ENCODE measurements around the gene ABRACL. TPM values are rescaled to one million over a fixed set of nuclear protein-coding genes. Genes with fewer than 3 reads are reported as not detected.

The ABRACL gene
- polyA plus RNA-seq, 2 of the 4 experiments (the other 2 are of a cell fraction), result 40.3 to 63.3 TPM

GRCh38 chr6:139010674-139011073 is 17.9 kb upstream of the ABRACL start:
- DNase-seq (ENCODE audit: low read depth in 1 of 2, low spot score in 1 of 2), result no peak
- ATAC-seq, result no peak
- POLR2A ChIA-PET, result no interaction called here
- no peaks in the 10 kb centered on the region for H3K4me1 ChIP-seq
- no peak overlapping the region for H3K27ac ChIP-seq
- CTCF ChIA-PET, result interaction anchor here (1.3 kb wide), 1 partner anchor 22 kb away, joined by 3 read pairs; the partner anchor contains the start of gene REPS1
- FAIRE-seq, result no peak
- no peaks in the 10 kb centered on the region for H3K9me3 ChIP-seq
- no peak overlapping the region for H3K4me2 ChIP-seq
- TF ChIP-seq JUN (IDR thresholded peaks at IDR 0.05) (no peak), CTCF (IDR thresholded peaks at IDR 0.05) (no peak), ZFP36 (IDR thresholded peaks at IDR 0.05; ENCODE audit: borderline replicate concordance, partially characterized antibody) (no peak), NR3C1 (IDR thresholded peaks at IDR 0.05) (no peak), ZSCAN20 (CRISPR knock-in tag; IDR thresholded peaks at IDR 0.05) (no peak), RAD21 (conservative IDR thresholded peaks at IDR 0.05 in 1 of 2, IDR thresholded peaks at IDR 0.05 in 1 of 2) (no peak), NFE2L2 (conservative IDR thresholded peaks at IDR 0.05; ENCODE audit: low read length) (no peak), CBX8 (IDR thresholded peaks at IDR 0.05) (no peak), HEYL (CRISPR knock-in tag; IDR thresholded peaks at IDR 0.05) (no peak), POLR2AphosphoS2 (conservative IDR thresholded peaks at IDR 0.05; ENCODE audit: low read length) (no peak), TFCP2L1 (CRISPR knock-in tag; IDR thresholded peaks at IDR 0.05) (no peak), ESRRA (IDR thresholded peaks at IDR 0.05; ENCODE audit: borderline replicate concordance, low read length) (no peak), ELK1 (IDR thresholded peaks at IDR 0.05; ENCODE audit: low read depth, low read length) (no peak), MAFK (IDR thresholded peaks at IDR 0.05; ENCODE audit: partially characterized antibody) (no peak)
- no peak overlapping the region for H3K4me3 ChIP-seq

- 31% methylated on average over 3 of the region's 3 CpGs for WGBS (ENCODE audit: missing lambda C conversion rate)
- CTCF ChIA-PET, result interaction anchor here (1.1 kb wide), 1 partner anchor 23 kb away, joined by 3 read pairs; no protein-coding TSS in a partner anchor
- TF ChIP-seq HES2 (IDR thresholded peaks at IDR 0.05) (no peak), HEYL (CRISPR knock-in tag; IDR thresholded peaks at IDR 0.05) (no peak), MYC (IDR thresholded peaks at IDR 0.05; ENCODE audit: borderline replicate concordance, low read length) (no peak), ATOH8 (CRISPR knock-in tag; IDR thresholded peaks at IDR 0.05; ENCODE audit: low read depth) (no peak), HOXB13 (CRISPR knock-in tag; IDR thresholded peaks at IDR 0.05; ENCODE audit: low read depth) (no peak), EHF (CRISPR knock-in tag; IDR thresholded peaks at IDR 0.05) (no peak), FOSB (CRISPR knock-in tag; IDR thresholded peaks at IDR 0.05) (no peak), POLR2A (IDR thresholded peaks at IDR 0.05; ENCODE audit: low read length) (no peak), FOXS1 (CRISPR knock-in tag; IDR thresholded peaks at IDR 0.05) (no peak), MAFK (IDR thresholded peaks at IDR 0.05; ENCODE audit: partially characterized antibody) (no peak), PBX3 (IDR thresholded peaks at IDR 0.05) (no peak)
- no peak overlapping the region for H3K4me2 ChIP-seq
- POLR2A ChIA-PET, result no interaction called here
- no peak for ATAC-seq
- no peak for DNase-seq (ENCODE audit: low read depth in 1 of 2, low spot score in 1 of 2)
- no peak overlapping the region for H3K27ac ChIP-seq
- H3K4me3 ChIP-seq, result no peak overlapping the region
- no peak for FAIRE-seq
- no peaks in the 10 kb centered on the region for H3K4me1 ChIP-seq
- H3K9me3 ChIP-seq, result no peaks in the 10 kb centered on the region
These were observed 16.6 kb upstream of the ABRACL start for GRCh38 chr6:139011980-139012379.

Data from A549 (cell line).